OCI-LY1 (cell line): ENCODE results near the gene TEX14.
"Not testable (repeated sequence)": the region's sequence is repeated elsewhere in the genome, so short reads cannot be mapped to it uniquely, and the experiment has no call there.

Experiments
- H2AFZ ChIP-seq: fragments of 200-600 bp; sonication (generic), shearing (Covaris generic); 2 replicates; pipeline ENCODE4 v1.6.0; 2014; ENCODE audit warnings: antibody characterized with exemption, mild to moderate bottlenecking, low read length
- H3F3A ChIP-seq: fragments of 200-600 bp; sonication (generic), shearing (Covaris generic); 2 replicates; pipeline ENCODE4 v1.6.0; 2014; ENCODE audit warnings: mild to moderate bottlenecking, antibody characterized with exemption, low read length, moderate library complexity; ENCODE audit not compliant: insufficient read depth
- H3K27ac ChIP-seq: fragments of 200-600 bp; sonication (generic); 2 replicates; pipeline ENCODE4 v1.5.1; 2014; ENCODE audit warnings: low read length, mixed run types, mild to moderate bottlenecking, low read depth; ENCODE audit not compliant: poor library complexity, severe bottlenecking
- H3K27me3 ChIP-seq: fragments of 200-600 bp; sonication (generic); 2 replicates; pipeline ENCODE4 v1.6.0; 2014; ENCODE audit warnings: antibody characterized with exemption, mild to moderate bottlenecking, low read length, moderate library complexity; ENCODE audit not compliant: insufficient read depth
- H3K36me3 ChIP-seq: fragments of 200-600 bp; sonication (generic); 2 replicates; pipeline ENCODE4 v1.6.1; 2014; ENCODE audit warnings: mild to moderate bottlenecking, antibody characterized with exemption, low read length, moderate library complexity, mixed read lengths; ENCODE audit not compliant: insufficient read depth
- H3K4me1 ChIP-seq: fragments of 200-600 bp; sonication (generic); 2 replicates; pipeline ENCODE4 v1.5.1; 2014; ENCODE audit warnings: mild to moderate bottlenecking, low read length, moderate library complexity; ENCODE audit not compliant: insufficient read depth, severe bottlenecking
- H3K4me2 ChIP-seq: fragments of 200-600 bp; sonication (generic), shearing (Covaris generic); 2 replicates; pipeline ENCODE4 v1.6.1; 2014; ENCODE audit warnings: low read length
- H3K4me3 ChIP-seq: fragments of 200-600 bp; sonication (generic); 2 replicates; pipeline ENCODE4 v1.5.1; 2014; ENCODE audit warnings: low read length, low read depth, mild to moderate bottlenecking, mixed read lengths; ENCODE audit not compliant: poor library complexity, severe bottlenecking
- H3K79me2 ChIP-seq: fragments of 200-600 bp; shearing (Covaris generic); 2 replicates; pipeline ENCODE4 v1.6.1; 2016; ENCODE audit warnings: mixed run types, low read length, mixed read lengths; ENCODE audit not compliant: insufficient read depth
- H3K9ac ChIP-seq: fragments of 200-600 bp; sonication (generic), shearing (Covaris generic); 2 replicates; pipeline ENCODE4 v1.6.1; 2014; ENCODE audit warnings: mild to moderate bottlenecking, low read length, mixed read lengths
- H3K9me2 ChIP-seq: fragments of 200-600 bp; sonication (generic), shearing (Covaris generic); 2 replicates; pipeline ENCODE4 v1.6.1; 2014; ENCODE audit warnings: low read depth, mild to moderate bottlenecking, low read length, mixed read lengths
- H3K9me3 ChIP-seq: fragments of 200-600 bp; shearing (Covaris generic); 2 replicates; pipeline ENCODE4 v1.6.1; 2014; ENCODE audit warnings: low read length, mixed read lengths
- H4K20me1 ChIP-seq: fragments of 200-600 bp; sonication (generic), shearing (Covaris generic); 2 replicates; pipeline ENCODE4 v1.6.0; 2016; ENCODE audit warnings: mild to moderate bottlenecking, low read length; ENCODE audit not compliant: insufficient read depth
- EZH2 ChIP-seq: fragments of 200-600 bp; sonication (generic), shearing (Covaris generic); IDR thresholded peaks from 2 replicates; pipeline ENCODE4 v1.8.0; 2017; ENCODE audit warnings: borderline replicate concordance, mixed run types, mild to moderate bottlenecking, antibody characterized with exemption, low read length, moderate library complexity, mixed read lengths
- TF ChIP-seq, protein P1 (sequence below): fragments of 200-600 bp; sonication (generic), shearing (Covaris generic); IDR thresholded peaks from 2 replicates; pipeline ENCODE4 v1.5.1; 2017; ENCODE audit warnings: mild to moderate bottlenecking, antibody characterized with exemption, low read length, moderate library complexity, mixed read lengths

The TEX14 gene

DNA sequence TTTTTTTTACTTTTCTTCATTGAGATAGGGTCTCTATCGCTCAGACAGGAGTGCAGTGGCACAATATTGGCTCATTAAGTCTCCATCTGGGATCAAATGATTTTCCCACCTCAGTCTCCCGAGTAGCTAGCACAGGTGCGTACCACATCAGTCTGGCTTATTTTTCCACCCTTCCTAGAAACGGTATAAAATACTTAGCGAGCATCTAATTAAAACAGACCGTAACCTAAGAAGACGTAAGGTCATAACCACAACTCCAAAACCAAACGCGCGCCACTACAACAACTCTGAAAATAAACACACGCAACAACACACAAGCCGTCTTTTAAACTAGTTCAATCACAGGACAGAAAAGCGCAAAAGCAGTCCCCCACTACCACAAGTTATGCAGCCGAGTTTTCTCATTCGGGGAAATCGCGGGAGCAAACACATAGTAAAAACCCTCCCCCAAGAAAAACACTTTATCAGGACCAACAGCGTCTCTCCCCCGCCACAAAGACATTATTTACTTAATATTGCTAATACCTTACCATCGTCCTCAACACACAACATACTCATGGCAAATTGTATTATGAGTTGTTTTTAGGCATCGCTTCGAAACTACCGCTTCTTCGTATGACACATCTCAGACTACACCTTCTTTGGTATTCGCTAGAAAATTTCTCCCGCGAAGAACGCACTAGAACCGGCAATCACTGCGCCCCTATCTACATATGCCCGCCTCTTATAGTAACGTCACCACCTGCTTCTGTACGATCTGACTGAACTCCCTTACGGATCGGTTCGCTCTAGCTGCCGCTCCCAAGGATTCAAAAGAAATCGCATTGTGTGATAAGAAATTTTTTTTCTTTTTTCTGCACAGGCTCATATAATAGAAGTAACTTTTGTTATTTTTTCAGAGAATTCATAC lies 32.8 kb downstream of the TEX14 start:
- Histone ChIP-seq H3K79me2 (no peaks in the 10 kb centered on the region), H3K27ac (no peak overlapping the region), H4K20me1 (no peaks in the 10 kb centered on the region), H3K4me1 (peaks cover 7% of the 10 kb centered on the region), H2AFZ (no peak overlapping the region; the same call in 1 of the 2 replicates), H3F3A (no peaks in the 10 kb centered on the region), H3K9me3 (no peaks in the 10 kb centered on the region), H3K27me3 (no peaks in the 10 kb centered on the region; the same call in 1 of the 2 replicates), H3K9ac (peak overlapping the region; percentile 53), H3K4me3 (peak overlapping the region; percentile 44), H3K9me2 (no peaks in the 10 kb centered on the region), H3K36me3 (no peaks in the 10 kb centered on the region), H3K4me2 (peak overlapping the region; percentile 68)
- no peak for TF ChIP-seq EZH2
- TF ChIP-seq, protein P1, sequence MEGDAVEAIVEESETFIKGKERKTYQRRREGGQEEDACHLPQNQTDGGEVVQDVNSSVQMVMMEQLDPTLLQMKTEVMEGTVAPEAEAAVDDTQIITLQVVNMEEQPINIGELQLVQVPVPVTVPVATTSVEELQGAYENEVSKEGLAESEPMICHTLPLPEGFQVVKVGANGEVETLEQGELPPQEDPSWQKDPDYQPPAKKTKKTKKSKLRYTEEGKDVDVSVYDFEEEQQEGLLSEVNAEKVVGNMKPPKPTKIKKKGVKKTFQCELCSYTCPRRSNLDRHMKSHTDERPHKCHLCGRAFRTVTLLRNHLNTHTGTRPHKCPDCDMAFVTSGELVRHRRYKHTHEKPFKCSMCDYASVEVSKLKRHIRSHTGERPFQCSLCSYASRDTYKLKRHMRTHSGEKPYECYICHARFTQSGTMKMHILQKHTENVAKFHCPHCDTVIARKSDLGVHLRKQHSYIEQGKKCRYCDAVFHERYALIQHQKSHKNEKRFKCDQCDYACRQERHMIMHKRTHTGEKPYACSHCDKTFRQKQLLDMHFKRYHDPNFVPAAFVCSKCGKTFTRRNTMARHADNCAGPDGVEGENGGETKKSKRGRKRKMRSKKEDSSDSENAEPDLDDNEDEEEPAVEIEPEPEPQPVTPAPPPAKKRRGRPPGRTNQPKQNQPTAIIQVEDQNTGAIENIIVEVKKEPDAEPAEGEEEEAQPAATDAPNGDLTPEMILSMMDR = no peak

DNA sequence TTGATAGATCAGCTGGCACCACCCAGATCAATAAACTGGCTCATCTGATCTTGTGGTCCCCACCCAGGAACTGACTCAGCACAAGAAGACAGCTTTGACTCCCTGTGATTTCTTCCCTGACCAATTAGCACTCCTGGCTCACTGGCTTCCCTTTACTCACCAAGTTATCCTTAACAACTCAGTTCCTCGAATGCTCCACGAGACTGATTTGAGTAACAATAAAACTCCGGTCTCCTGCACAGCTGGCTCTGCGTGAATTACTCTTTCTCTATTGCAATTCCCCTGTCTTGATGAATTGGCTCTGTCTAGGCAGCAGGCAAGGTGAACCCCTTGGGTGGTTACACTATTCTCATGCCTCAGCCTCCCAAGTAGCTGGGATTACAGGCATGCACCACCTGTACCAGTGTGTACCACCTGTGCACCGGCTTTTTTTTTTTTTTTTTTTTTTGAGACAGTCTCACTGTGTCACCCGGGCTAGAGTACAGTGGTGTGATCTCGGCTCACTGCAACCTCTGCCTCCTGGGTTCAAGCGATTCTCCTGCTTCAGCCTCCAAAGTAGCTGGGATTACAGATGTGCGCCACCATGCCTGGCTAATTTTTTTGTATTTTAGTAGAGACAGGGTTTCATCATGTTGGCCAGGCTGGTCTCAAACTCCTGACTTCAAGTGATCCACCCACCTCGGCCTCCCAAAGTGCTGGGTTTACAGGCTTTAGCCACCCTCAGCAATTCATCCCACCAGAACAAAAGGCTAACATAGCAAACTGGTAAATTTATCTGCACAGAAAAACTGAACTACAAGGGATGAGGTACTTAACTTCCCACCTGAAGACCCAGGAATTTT lies 33.7 kb downstream of the TEX14 start:
- not testable (repeated sequence) for H3K27me3 ChIP-seq, H4K20me1 ChIP-seq, H3K9me2 ChIP-seq, H3F3A ChIP-seq, H3K4me3 ChIP-seq, H3K4me1 ChIP-seq, H3K9me3 ChIP-seq, H2AFZ ChIP-seq, H3K36me3 ChIP-seq, H3K79me2 ChIP-seq, H3K27ac ChIP-seq, H3K9ac ChIP-seq
- H3K4me2 ChIP-seq = peak overlapping the region; percentile 68; the same call in 1 of the 2 replicates

DNA sequence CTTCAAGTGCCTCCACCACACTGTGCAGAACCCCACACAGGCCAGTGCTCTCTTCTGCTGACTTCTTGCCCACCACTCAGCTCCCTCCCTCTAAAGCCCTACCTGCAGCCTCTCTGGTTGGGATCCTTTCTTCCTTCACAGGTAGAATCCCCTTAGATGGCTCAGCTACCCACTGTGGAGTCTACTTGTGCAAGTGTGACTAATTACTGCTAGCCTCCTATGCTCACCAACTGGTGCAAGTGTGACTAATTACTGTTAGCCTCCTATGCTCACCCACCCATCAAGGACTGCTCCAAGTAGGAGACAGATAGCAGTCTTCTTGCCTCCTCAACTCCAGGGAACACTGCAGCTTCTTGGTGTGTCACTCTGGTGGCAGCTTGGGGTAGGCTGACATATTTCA lies 43.6 kb downstream of the TEX14 start:
- H3K9me2 ChIP-seq = no peaks in the 10 kb centered on the region
- H3K4me1 ChIP-seq = no peaks in the 10 kb centered on the region
- no peaks in the 10 kb centered on the region for H3K27me3 ChIP-seq
- no peaks in the 10 kb centered on the region for H3F3A ChIP-seq
- H3K27ac ChIP-seq = no peak overlapping the region
- no peaks in the 10 kb centered on the region for H4K20me1 ChIP-seq
- no peak overlapping the region for H3K4me2 ChIP-seq
- H3K79me2 ChIP-seq = no peaks in the 10 kb centered on the region
- H3K9ac ChIP-seq = no peak overlapping the region
- TF ChIP-seq, protein P1 = no peak
- no peak for TF ChIP-seq EZH2
- no peak overlapping the region for H2AFZ ChIP-seq
- H3K36me3 ChIP-seq = no peaks in the 10 kb centered on the region
- H3K9me3 ChIP-seq = no peaks in the 10 kb centered on the region
- H3K4me3 ChIP-seq = no peak overlapping the region
